Spleen (tissue), 11 donors: ENCODE results near the gene PRKCE. TPM values are rescaled to one million over a fixed set of nuclear protein-coding genes. Genes with fewer than 3 reads are reported as not detected.
"Not testable (repeated sequence)": the region's sequence is repeated elsewhere in the genome, so short reads cannot be mapped to it uniquely, and the experiment has no call there.

Experiments
- DNase-seq: peaks from one replicate; pipeline ENCODE4 v3.0.0-alpha.2; 2020
- H3K27ac ChIP-seq, 8 donors: fragments of 200-600 bp; sonication (generic) in 7 of 8; 1 replicate in 4 of 8; 2 replicates in 4 of 8; pipeline versions ENCODE4 v1.5.0 to v1.8.0; 2016 to 2021; ENCODE audit warnings: inconsistent platforms in 4 of 8, mild to moderate bottlenecking in 4 of 8, moderate library complexity in 1 of 8
- H3K27me3 ChIP-seq, 7 donors: fragments of 200-600 bp; sonication (generic) in 6 of 7; replicated peaks in 1 of 7; 1 replicate in 4 of 7; 2 replicates in 3 of 7; pipeline versions ENCODE4 v1.5.0 to v1.8.0; 2016 to 2021; ENCODE audit warnings: inconsistent platforms in 3 of 7, mild to moderate bottlenecking in 1 of 7
- H3K36me3 ChIP-seq, 6 donors: fragments of 200-600 bp; sonication (generic) in 5 of 6; 1 replicate in 4 of 6; 2 replicates in 2 of 6; pipeline versions ENCODE4 v1.5.0 to v1.8.0; 2016 to 2021; ENCODE audit warnings: inconsistent platforms in 2 of 6
- H3K4me1 ChIP-seq, 6 donors: fragments of 200-600 bp; sonication (generic) in 5 of 6; 1 replicate in 3 of 6; 2 replicates in 3 of 6; pipeline versions ENCODE4 v1.5.0 to v1.8.0; 2016 to 2021; ENCODE audit warnings: inconsistent platforms in 3 of 6
- H3K4me3 ChIP-seq, 8 donors: fragments of 200-600 bp; sonication (generic) in 7 of 8; 1 replicate in 4 of 8; 2 replicates in 4 of 8; pipeline versions ENCODE4 v1.5.0 to v1.8.0; 2016 to 2021; ENCODE audit warnings: inconsistent platforms in 4 of 8, mild to moderate bottlenecking in 4 of 8, moderate library complexity in 2 of 8
- H3K9me3 ChIP-seq, 8 donors: fragments of 200-600 bp; sonication (generic) in 7 of 8; 1 replicate in 4 of 8; 2 replicates in 4 of 8; pipeline versions ENCODE4 v1.5.0 to v1.8.0; 2016 to 2021; ENCODE audit warnings: inconsistent platforms in 4 of 8
- POLR2A ChIP-seq, 3 donors: fragments of 450-650 bp; IDR thresholded peaks; one replicate each; pipeline ENCODE4 v1.5.1; 2017; ENCODE audit warnings: antibody characterized with exemption in 3 of 3, mild to moderate bottlenecking in 1 of 3
- POLR2AphosphoS5 ChIP-seq, 3 donors: sonication (generic); formaldehyde crosslinking; IDR thresholded peaks; one replicate each; pipeline ENCODE4 v1.5.1; 2017; ENCODE audit warnings: antibody characterized with exemption in 3 of 3
- WGBS, 5 donors: extraction: QIAGEN DNeasy Blood & Tissue Kit in 3 of 5; methylation state at CpG; one replicate each; pipeline versions ENCODE4 v1.1.5 to v1.1.7; 2013 to 2018; 5-methylcytosine and 5-hydroxymethylcytosine counted together
- intact Hi-C: fragments of 100-400 bp; cut with DNase I; formaldehyde crosslinking; loops from one replicate; pipeline ENCODE4 v1.15.0; 2023; ENCODE audit warnings: low total_unique reads
- polyA plus RNA-seq, 3 donors: library from polyadenylated mRNA; stranded (reverse); fragments of 200-250 nt; gene quantifications; one replicate each; pipeline ENCODE4 v1.2.1, GENCODE V29; 2013
- total RNA-seq, 7 donors: library from RNA; depleted of rRNA in 3 of 7; stranded (reverse); fragments of >200 nt in 3 of 7; fragmentation: NEBNext Ultra II Directional in 4 of 7; extraction: Animal tissue kit (Norgen Biotek cat#: 25700) in 4 of 7; gene quantifications; one replicate each; pipeline versions ENCODE4 v1.1.0 to v1.2.1, GENCODE V29; 2016 to 2021
- TF ChIP-seq, protein P1 (sequence below), 11 experiments: fragments of 200-600 bp in 7 of 11; fragments of 450-650 bp in 4 of 11; sonication (generic) in 4 of 11; IDR thresholded peaks in 8 of 11; conservative IDR thresholded peaks in 3 of 11; 1 replicate in 7 of 11; 2 replicates in 4 of 11; pipeline versions ENCODE4 v1.4.0 to v1.8.0; 2016 to 2021; ENCODE audit warnings: antibody characterized with exemption in 11 of 11, inconsistent platforms in 4 of 11, mild to moderate bottlenecking in 1 of 11
- donor health status: healthy with polysubstance abuse.
- donor health status: DM: no; HTN: no; CAD: no; lungs with moderate emphysema.
- donor health status: DM: no; HTN: no; CAD: no.
- donor health status: Bipolar disorder and iron deficiency.
- donor health status: healthy.
- donor health status: DM: no; HTN: no; CAD: no.
- donor health status: DM: yes; HTN: yes; CAD: no.

PRKCE gene
- total and polyA plus RNA-seq, 10 donors = 2.5 to 43.6 (median 18.8) TPM

DNA sequence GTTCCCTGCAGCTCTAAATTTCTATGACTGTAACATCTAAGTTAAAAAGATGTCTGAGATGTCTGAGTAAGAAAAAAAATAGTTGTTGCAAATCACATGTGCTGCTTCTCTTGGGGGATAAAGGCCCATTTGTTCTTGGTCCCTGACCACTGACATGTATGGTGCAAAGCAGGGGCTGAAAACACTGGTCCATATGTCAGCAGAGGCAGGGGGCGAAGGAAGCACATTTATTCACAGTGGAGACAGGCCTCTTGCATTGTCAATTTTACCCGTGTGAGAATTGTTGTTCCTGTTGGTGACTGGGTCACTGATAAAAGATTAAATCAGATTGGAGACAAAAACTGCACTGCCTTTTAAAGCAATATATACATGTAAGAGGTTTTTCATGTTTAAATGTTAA lies 38.8 kb downstream of the PRKCE start:
- Histone ChIP-seq H3K4me3 (no peak overlapping the region), H3K9me3 (no peaks in the 10 kb centered on the region), H3K27me3 (no peaks in the 10 kb centered on the region), H3K36me3 (no peaks in the 10 kb centered on the region), H3K4me1 (peaks cover 8 to 52% (median 27%) of the 10 kb centered on the region in 6 donors), H3K27ac (no peak overlapping the region)
- no peak for DNase-seq
- intact Hi-C loops = no loop called here
- WGBS, 5 donors = 49 to 57% (median 52%) methylated on average over 2 of the region's 2 CpGs
- no peak for TF ChIP-seq POLR2AphosphoS5 (IDR thresholded peaks at IDR 0.05)
- TF ChIP-seq, protein P1, sequence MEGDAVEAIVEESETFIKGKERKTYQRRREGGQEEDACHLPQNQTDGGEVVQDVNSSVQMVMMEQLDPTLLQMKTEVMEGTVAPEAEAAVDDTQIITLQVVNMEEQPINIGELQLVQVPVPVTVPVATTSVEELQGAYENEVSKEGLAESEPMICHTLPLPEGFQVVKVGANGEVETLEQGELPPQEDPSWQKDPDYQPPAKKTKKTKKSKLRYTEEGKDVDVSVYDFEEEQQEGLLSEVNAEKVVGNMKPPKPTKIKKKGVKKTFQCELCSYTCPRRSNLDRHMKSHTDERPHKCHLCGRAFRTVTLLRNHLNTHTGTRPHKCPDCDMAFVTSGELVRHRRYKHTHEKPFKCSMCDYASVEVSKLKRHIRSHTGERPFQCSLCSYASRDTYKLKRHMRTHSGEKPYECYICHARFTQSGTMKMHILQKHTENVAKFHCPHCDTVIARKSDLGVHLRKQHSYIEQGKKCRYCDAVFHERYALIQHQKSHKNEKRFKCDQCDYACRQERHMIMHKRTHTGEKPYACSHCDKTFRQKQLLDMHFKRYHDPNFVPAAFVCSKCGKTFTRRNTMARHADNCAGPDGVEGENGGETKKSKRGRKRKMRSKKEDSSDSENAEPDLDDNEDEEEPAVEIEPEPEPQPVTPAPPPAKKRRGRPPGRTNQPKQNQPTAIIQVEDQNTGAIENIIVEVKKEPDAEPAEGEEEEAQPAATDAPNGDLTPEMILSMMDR (IDR thresholded peaks at IDR 0.05 in 8 of 11, conservative IDR thresholded peaks at IDR 0.05 in 3 of 11) = no peak
- no peak for TF ChIP-seq POLR2A (IDR thresholded peaks at IDR 0.05)

DNA sequence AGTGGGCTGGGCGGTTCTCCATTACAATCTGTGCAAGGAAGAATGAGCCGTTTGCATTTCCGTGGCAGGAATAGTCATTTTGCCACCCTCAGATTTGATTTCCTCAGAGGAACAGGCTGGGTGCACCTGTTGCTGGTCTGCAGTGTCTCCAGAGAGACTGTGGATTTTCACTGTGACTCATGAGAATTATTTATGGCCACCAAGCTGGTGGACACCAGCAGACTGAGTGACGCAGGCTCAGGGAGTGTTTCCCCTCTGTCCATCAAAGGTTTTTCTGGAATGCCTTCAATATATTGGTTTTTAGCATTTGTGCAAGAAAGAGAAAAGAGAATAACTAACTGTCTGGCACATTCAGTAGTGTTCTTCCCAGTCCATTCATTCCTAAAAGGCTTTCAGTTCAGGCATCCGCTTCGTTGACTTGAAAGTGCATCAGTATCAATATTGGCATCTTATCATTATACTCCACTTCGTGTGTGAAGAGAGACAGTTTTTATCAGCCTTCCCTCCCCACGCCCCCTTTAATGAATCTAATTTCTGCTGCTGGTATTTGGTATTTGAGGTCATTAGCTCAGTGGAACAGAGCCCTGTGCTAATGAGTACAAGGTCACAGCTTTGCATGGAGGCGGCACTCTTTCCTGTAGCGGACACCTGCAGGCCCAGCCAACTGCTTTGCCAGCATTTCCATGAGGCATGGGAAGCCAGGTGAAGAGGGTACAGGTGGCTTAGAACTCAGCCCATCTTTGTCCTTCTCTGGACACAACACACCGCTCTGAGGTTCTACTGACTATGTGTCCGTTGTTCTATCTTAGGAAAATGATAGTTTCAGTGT lies 39.9 kb downstream of the PRKCE start:
- no peak overlapping the region for H3K4me3 ChIP-seq
- intact Hi-C loops = no loop called here
- DNase-seq = no peak
- TF ChIP-seq, protein P1 (IDR thresholded peaks at IDR 0.05 in 8 of 11, conservative IDR thresholded peaks at IDR 0.05 in 3 of 11) = no peak
- no peak for TF ChIP-seq POLR2AphosphoS5 (IDR thresholded peaks at IDR 0.05)
- no peak for TF ChIP-seq POLR2A (IDR thresholded peaks at IDR 0.05)
- no peaks in the 10 kb centered on the region for H3K36me3 ChIP-seq
- H3K9me3 ChIP-seq = no peaks in the 10 kb centered on the region
- peaks cover 8 to 64% (median 33%) of the 10 kb centered on the region in 6 donors for H3K4me1 ChIP-seq
- WGBS, 5 donors = 61 to 67% (median 66%) methylated on average over 12 of the region's 12 CpGs
- H3K27me3 ChIP-seq = no peaks in the 10 kb centered on the region
- no peak overlapping the region for H3K27ac ChIP-seq

DNA sequence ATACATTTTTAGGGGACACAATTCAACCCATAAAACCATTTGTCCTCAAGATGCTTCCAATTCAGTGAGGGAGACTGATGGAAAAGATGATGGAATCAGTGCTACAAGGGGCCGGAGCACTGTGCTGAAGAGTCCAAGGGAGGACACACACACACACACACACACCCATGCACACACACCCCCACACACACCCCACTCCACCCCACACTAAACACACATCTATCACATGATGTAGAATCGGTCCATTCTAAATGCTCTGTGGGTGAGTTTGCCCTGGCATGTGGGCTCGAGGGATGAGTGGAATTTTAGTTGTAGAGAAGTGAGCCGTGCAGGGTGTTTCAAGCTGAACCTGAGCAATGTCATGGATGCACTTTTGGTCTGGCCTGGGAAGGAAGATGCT lies 41.1 kb downstream of the PRKCE start:
- Histone ChIP-seq H3K36me3 (no peaks in the 10 kb centered on the region), H3K4me1 (peaks cover 8 to 76% (median 38%) of the 10 kb centered on the region in 6 donors), H3K9me3 (no peaks in the 10 kb centered on the region), H3K4me3 (no peak overlapping the region), H3K27me3 (no peaks in the 10 kb centered on the region), H3K27ac (no peak overlapping the region)
- TF ChIP-seq, protein P1 (IDR thresholded peaks at IDR 0.05 in 8 of 11, conservative IDR thresholded peaks at IDR 0.05 in 3 of 11) = no peak
- TF ChIP-seq POLR2A (IDR thresholded peaks at IDR 0.05) = no peak
- no peak for TF ChIP-seq POLR2AphosphoS5 (IDR thresholded peaks at IDR 0.05)
- intact Hi-C loops = no loop called here
- DNase-seq = no peak
- 92 to 99% (median 93%) methylated on average over 4 of the region's 4 CpGs for WGBS, 5 donors

DNA sequence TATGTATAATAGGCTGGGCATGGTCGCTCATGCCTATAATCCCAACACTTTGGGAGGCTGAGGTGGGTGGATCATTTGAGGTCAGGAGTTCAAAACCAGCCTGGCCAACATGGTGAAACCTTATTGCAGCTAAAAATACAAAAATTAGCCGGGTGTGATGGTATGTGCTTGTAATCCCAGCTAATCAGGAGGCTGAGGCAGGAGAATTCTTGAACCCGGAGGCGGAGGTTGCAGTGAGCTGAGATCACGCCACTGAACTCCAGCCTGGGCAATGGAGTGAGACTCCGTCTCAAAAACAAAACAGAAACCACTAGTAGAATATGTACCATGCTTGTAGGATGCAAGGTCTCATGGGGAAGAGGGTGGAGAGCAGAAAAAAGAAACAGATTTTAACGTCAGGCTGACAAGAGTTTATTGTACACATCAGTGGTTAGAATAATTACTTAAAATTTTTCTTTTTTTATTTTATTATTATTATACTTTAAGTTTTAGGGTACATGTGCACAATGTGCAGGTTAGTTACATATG lies 44.1 kb downstream of the PRKCE start:
- WGBS, 5 donors = 58 to 82% (median 72%) methylated on average over 7 of the region's 7 CpGs
- Histone ChIP-seq H3K27ac (peak overlapping the region in 1 of 8 donors; percentile 30), H3K4me3 (peak overlapping the region in 1 of 8 donors; percentile 21), H3K4me1 (peaks cover 18 to 77% (median 45%) of the 10 kb centered on the region in 6 donors)
- H3K9me3 ChIP-seq, H3K27me3 ChIP-seq, H3K36me3 ChIP-seq, intact Hi-C loops, DNase-seq: not testable (repeated sequence)
